Measurements from ENCODE around the gene C2CD3. TPM values are rescaled to one million over a fixed set of nuclear protein-coding genes. Genes with fewer than 3 reads are reported as not detected.

Gene C2CD3
- total RNA-seq, 2 donors from 2014 or later = 12.2 to 31.6 TPM

DNA sequence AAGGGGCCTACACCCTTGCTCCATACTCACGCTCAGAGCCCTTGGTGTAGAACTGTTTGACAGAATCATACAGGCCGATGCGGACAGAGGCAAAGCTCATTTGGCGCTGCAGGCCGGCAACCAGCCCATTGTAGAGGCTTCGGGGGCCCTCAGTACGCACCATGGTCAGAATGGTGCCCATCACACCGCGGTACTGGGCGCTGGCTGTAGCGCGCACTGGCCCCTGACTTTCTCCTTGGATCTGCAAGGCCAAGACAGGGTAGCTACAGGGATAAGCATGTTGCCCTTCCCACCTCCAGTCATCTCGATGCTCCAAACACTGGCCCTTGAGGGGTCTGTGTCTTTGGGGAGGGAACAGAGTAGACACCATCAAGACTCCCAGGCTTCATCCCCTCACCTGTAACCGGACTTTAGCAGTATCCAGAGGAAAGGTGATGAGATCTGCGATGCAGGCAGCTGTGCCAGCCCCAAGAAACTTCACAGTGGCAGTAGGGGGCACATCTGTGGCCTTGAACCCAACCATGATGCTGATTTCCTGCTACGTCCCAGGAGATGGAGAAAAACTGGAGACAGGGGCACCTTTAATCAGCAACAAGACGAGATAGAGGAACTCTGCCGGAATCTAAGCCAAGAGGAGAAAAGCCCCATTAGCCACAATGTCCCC lies 192.8 kb downstream of the C2CD3 start:
- no peak for TF ChIP-seq POLR2A (IDR thresholded peaks at IDR 0.05)
- no peak for TF ChIP-seq CTCF (IDR thresholded peaks at IDR 0.05)
- H3K27ac ChIP-seq = no peak overlapping the region
- ATAC-seq (no peak), DNase-seq (no peak)
- peaks cover 29% of the 10 kb centered on the region for H3K4me1 ChIP-seq
- intact Hi-C loops (cut with DNase I) = no loop called here
- no peaks in the 10 kb centered on the region for H3K36me3 ChIP-seq (replicated peaks in 1 of 2; ENCODE audit: insufficient read depth in 1 of 2, low read depth in 2 of 2)
- 92 to 97% methylated on average over 15 to 18 of the region's 18 CpGs for WGBS, 2 donors
- no peaks in the 10 kb centered on the region for H3K27me3 ChIP-seq
- H3K9me3 ChIP-seq = no peaks in the 10 kb centered on the region
- no peak overlapping the region for H3K4me3 ChIP-seq

DNA sequence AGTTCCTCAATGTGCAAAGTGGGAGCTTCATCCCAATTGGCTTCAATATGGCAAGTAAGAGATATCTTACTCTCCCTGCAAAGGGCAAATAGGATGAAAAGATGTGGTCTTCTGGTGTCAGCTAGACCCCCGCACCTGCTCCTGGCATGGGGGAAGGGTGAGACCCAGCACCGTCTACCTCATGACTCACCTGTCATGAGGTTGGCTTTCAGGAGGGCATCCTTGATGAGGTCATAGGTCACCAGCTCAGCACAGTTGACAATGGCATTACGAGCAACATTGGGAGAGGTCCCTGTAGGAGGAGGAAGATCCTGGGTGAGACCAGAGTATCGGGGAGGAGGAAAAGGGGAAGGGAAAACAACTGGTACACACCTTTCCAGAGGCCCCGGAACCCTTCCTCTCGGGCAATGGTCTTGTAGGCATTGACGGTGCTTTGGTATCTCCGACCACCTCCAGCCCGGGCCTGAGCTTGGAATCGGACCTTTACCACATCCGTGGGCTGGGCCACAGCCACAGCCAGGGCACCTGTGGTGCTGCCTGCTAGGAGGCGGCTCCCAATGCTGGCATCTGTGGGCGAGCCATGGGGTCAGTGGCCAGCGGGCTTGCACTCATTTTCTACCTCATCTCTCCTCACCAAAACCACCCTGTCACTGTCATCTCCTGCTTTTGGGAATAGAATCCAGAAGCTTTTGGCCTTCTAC lies 194.2 kb downstream of the C2CD3 start:
- 92 to 94% methylated on average over 14 of the region's 14 CpGs for WGBS, 2 donors
- Histone ChIP-seq H3K36me3 (replicated peaks in 1 of 2; ENCODE audit: insufficient read depth in 1 of 2, low read depth in 2 of 2) (no peaks in the 10 kb centered on the region), H3K27ac (no peak overlapping the region), H3K4me3 (no peak overlapping the region), H3K27me3 (no peaks in the 10 kb centered on the region), H3K9me3 (no peaks in the 10 kb centered on the region), H3K4me1 (peaks cover 20% of the 10 kb centered on the region)
- no peak for ATAC-seq
- intact Hi-C loops (cut with DNase I) = no loop called here
- TF ChIP-seq CTCF (IDR thresholded peaks at IDR 0.05) = no peak
- TF ChIP-seq POLR2A (IDR thresholded peaks at IDR 0.05) = no peak
- no peak for DNase-seq

DNA sequence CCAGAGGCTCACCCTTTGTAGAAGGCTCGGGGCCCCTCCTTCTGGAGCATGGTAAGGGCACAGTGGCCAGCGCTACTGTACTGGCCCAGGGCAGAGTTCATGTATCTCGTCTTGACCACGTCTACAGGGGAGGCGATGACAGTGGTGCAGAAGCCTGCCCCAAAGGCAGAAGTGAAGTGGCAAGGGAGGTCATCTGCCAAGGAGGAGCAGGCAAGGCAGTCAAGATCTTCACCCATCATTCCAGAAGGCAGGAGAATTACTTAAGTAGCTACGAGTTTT lies 195.4 kb downstream of the C2CD3 start:
- H3K4me1 ChIP-seq = peaks cover 8% of the 10 kb centered on the region
- no peaks in the 10 kb centered on the region for H3K27me3 ChIP-seq
- H3K27ac ChIP-seq = no peak overlapping the region
- no peak for ATAC-seq
- no peaks in the 10 kb centered on the region for H3K9me3 ChIP-seq
- no peaks in the 10 kb centered on the region for H3K36me3 ChIP-seq (replicated peaks in 1 of 2; ENCODE audit: insufficient read depth in 1 of 2, low read depth in 2 of 2)
- H3K4me3 ChIP-seq = no peak overlapping the region
- TF ChIP-seq CTCF (IDR thresholded peaks at IDR 0.05) = no peak
- TF ChIP-seq POLR2A (IDR thresholded peaks at IDR 0.05) = no peak
- no peak for DNase-seq
- intact Hi-C loops (cut with DNase I) = no loop called here
- WGBS, 2 donors = 79 to 83% methylated on average over 6 of the region's 6 CpGs

GRCh38 chr11:73974604-73975478 lies 196.0 kb downstream of the C2CD3 start:
- no peak for TF ChIP-seq POLR2A (IDR thresholded peaks at IDR 0.05)
- no peak for TF ChIP-seq CTCF (IDR thresholded peaks at IDR 0.05)
- H3K27ac ChIP-seq = no peak overlapping the region
- H3K27me3 ChIP-seq = no peaks in the 10 kb centered on the region
- no peaks in the 10 kb centered on the region for H3K36me3 ChIP-seq (replicated peaks in 1 of 2; ENCODE audit: insufficient read depth in 1 of 2, low read depth in 2 of 2)
- 91% methylated on average over 13 of the region's 13 CpGs for whole genome bisulfite sequencing, 2 donors
- ATAC-seq (no peak), DNase-seq (no peak)
- peaks cover 2% of the 10 kb centered on the region for H3K4me1 ChIP-seq
- intact Hi-C loops (cut with DNase I) = no loop called here
- no peak overlapping the region for H3K4me3 ChIP-seq
- no peaks in the 10 kb centered on the region for H3K9me3 ChIP-seq

Measured in body of pancreas (tissue), 4 donors.